GM12892 (cell line): ENCODE data around the gene NR2E3.

Experiments
- DNase-seq: peaks from one replicate; pipeline ENCODE4 v3.0.0; 2011; ENCODE audit not compliant: insufficient read length
- FAIRE-seq: peaks from 2 replicates; lab custom pipeline; 2011; peaks lifted over from hg19 to GRCh38; lab: Jason Lieb, UNC
- POLR2A ChIP-seq: IDR thresholded peaks from 2 replicates; pipeline ENCODE4 v1.6.1; 2011; ENCODE audit warnings: low read depth, low read length, control low read depth
- POLR2AphosphoS5 ChIP-seq: IDR thresholded peaks from 2 replicates; pipeline ENCODE4 v1.6.1; 2011; ENCODE audit warnings: low read depth, low read length, control low read depth
- TAF1 ChIP-seq: IDR thresholded peaks from 2 replicates; pipeline ENCODE4 v1.6.1; 2011; ENCODE audit warnings: low read depth, mild to moderate bottlenecking, control low read depth, low read length, borderline replicate concordance

Gene NR2E3

GRCh38 chr15:71811752-71812735 is 1.7 kb downstream of the NR2E3 start:
- no peak for FAIRE-seq

DNA sequence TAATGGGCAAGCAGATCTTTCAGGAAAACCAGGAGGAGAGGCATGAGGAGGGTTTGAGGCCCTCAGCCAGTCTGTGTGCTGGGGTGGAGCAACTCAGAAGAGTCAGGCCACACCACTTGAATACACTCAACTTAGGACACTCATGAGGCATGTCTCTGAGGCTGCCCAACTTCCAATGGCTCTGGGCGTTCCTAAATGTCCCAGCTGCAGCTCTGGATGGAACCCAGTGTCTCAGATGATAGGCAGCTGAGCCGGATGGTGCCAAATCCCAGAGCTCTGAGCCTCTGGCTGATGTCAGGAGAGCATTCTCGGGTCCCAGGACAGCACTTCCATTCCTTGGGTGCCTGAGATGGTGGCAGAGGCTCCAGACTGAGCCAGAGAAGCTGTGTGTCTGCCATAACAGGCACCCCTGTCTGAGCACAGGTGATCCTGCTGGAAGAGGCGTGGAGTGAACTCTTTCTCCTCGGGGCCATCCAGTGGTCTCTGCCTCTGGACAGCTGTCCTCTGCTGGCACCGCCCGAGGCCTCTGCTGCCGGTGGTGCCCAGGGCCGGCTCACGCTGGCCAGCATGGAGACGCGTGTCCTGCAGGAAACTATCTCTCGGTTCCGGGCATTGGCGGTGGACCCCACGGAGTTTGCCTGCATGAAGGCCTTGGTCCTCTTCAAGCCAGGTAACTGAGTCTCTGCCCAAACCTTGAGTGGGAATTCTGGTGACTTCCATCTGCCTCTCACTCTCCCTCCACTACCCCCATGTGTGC is 2.8 kb downstream of the NR2E3 start:
- DNase-seq (no peak), FAIRE-seq (no peak)

More at GRCh38 chr15:71811752-71812735, 1.7 kb downstream of the NR2E3 start:
- no peak for DNase-seq
- no peak for TF ChIP-seq POLR2AphosphoS5
- no peak for TF ChIP-seq POLR2A
- no peak for TF ChIP-seq TAF1

GRCh38 chr15:71813723-71814470 is 3.5 kb downstream of the NR2E3 start:
- DNase-seq (no peak), FAIRE-seq (no peak)
- TF ChIP-seq POLR2AphosphoS5 (no peak), POLR2A (no peak), TAF1 (no peak)

More for the DNA sequence above, 2.8 kb downstream of the NR2E3 start:
- no peak for TF ChIP-seq POLR2A
- TF ChIP-seq POLR2AphosphoS5: no peak
- no peak for TF ChIP-seq TAF1

GRCh38 chr15:71815301-71815700 is 4.9 kb downstream of the NR2E3 start:
- no peak for DNase-seq
- TF ChIP-seq TAF1: no peak
- no peak for TF ChIP-seq POLR2AphosphoS5
- TF ChIP-seq POLR2A: no peak
- no peak for FAIRE-seq

DNA sequence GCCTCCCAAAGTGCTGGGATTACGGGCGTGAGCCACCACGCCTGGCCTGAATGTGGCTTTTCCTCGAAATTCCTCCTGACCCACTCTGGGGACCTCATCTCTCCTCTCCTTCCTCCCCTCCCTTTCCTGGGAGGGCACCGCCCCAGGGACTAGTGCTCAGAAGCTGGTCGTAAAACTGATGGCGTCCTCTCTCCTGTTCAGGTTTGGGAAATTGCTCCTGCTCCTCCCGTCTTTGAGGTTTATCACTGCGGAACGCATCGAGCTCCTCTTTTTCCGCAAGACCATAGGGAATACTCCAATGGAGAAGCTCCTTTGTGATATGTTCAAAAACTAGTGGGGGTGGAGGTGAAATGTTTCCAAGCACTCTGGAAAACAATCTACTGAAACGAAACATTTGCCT is 7.0 kb downstream of the NR2E3 start:
- FAIRE-seq (no peak), DNase-seq (no peak)
- TF ChIP-seq POLR2AphosphoS5: no peak
- TF ChIP-seq POLR2A: no peak
- TF ChIP-seq TAF1: no peak

GRCh38 chr15:71820127-71820526 is 9.8 kb downstream of the NR2E3 start:
- TF ChIP-seq POLR2AphosphoS5 (no peak), POLR2A (no peak), TAF1 (no peak)
- FAIRE-seq (no peak), DNase-seq (no peak)

DNA sequence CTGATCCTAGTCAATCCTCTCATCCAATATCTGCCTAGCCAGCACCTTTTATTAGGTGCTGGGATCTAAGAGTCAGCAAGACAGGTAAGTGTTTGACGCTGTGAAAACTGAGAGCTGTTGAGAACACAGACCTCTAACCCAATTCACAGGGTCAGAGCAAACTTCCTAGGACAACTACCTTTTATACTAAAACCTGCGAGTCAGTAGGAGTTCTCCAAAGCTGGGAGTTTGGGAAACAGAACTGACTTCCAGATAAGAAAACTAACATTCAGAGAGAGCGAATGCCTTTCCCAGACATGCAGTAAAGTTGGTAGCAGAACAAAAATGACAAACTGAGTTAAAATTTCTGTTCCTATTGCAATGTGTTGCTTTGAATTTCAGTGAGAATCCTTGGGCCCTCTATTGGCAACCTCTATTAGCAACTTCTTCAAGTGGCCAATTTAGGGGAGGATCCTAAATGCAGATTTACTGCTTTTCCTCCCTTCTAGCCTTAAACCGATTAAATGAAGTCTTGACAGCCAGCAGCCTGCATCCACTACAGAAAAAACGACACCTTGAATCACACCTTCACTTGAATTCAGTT is 11.3 kb downstream of the NR2E3 start:
- no peak for TF ChIP-seq POLR2AphosphoS5
- no peak for TF ChIP-seq POLR2A
- no peak for TF ChIP-seq TAF1
- no peak for FAIRE-seq
- DNase-seq: no peak

- FAIRE-seq (no peak), DNase-seq (no peak)
- TF ChIP-seq POLR2AphosphoS5 (no peak), POLR2A (no peak), TAF1 (no peak)
These were observed 12.7 kb downstream of the NR2E3 start for GRCh38 chr15:71822890-71823630.

DNA sequence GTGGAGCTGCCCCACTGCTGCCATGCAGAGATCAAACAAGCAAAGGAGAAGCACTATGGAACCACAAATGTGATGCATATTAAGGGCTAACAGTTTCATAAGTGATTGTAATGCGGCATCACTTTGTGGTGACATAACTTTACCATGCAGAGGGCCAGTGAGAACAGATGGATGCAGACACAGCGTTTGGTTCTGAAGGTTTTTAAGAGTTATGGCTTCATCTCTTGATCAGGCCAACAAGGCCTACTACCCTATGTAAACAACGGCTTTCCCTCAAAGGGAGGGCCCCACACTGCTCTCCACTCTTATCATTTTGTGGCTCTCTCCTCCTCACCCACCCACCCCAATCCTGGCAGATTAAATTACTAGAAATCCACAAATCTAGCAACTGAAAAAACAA is 13.4 kb downstream of the NR2E3 start:
- no peak for FAIRE-seq
- TF ChIP-seq POLR2AphosphoS5 (no peak), POLR2A (no peak), TAF1 (no peak)
- DNase-seq: no peak

- FAIRE-seq: no peak
- no peak for TF ChIP-seq TAF1
- TF ChIP-seq POLR2A: no peak
- TF ChIP-seq POLR2AphosphoS5: no peak
- DNase-seq: no peak
These were observed 14.8 kb downstream of the NR2E3 start for GRCh38 chr15:71825021-71825730.
